DOHH2 (cell line): ENCODE results near the gene PEG3.

Experiments
- H3F3A ChIP-seq: fragments of 200-600 bp; sonication (generic), shearing (Covaris generic); 2 replicates; pipeline ENCODE4 v1.6.0; 2016; ENCODE audit warnings: antibody characterized with exemption, mild to moderate bottlenecking; ENCODE audit not compliant: control insufficient read depth, insufficient read depth
- H3K27ac ChIP-seq: fragments of 200-600 bp; sonication (generic); 2 replicates; pipeline ENCODE4 v1.5.1; 2014; ENCODE audit warnings: low read depth, mild to moderate bottlenecking, low read length, moderate library complexity
- H3K27me3 ChIP-seq: fragments of 200-600 bp; sonication (generic); 2 replicates; pipeline ENCODE4 v1.6.1; 2014; ENCODE audit warnings: mild to moderate bottlenecking, low read length, mixed read lengths; ENCODE audit not compliant: control insufficient read depth
- H3K36me3 ChIP-seq: fragments of 200-600 bp; sonication (generic); 2 replicates; pipeline ENCODE4 v1.6.1; 2014; ENCODE audit warnings: mild to moderate bottlenecking, low read length, moderate library complexity, mixed read lengths; ENCODE audit not compliant: control insufficient read depth
- H3K4me1 ChIP-seq: fragments of 200-600 bp; sonication (generic); 2 replicates; pipeline ENCODE4 v1.6.1; 2014; ENCODE audit warnings: mild to moderate bottlenecking, low read length, mixed read lengths; ENCODE audit not compliant: control insufficient read depth
- H3K4me2 ChIP-seq: fragments of 200-600 bp; sonication (generic); 2 replicates; pipeline ENCODE4 v1.6.0; 2014; ENCODE audit warnings: mild to moderate bottlenecking, low read length, moderate library complexity
- H3K4me3 ChIP-seq: fragments of 200-600 bp; sonication (generic); 2 replicates; pipeline ENCODE4 v1.5.1; 2014; ENCODE audit warnings: mild to moderate bottlenecking, low read length, mixed read lengths
- H3K79me2 ChIP-seq: fragments of 200-600 bp; sonication (generic); 2 replicates; pipeline ENCODE4 v1.6.1; 2014; ENCODE audit warnings: mild to moderate bottlenecking, low read length, mixed read lengths; ENCODE audit not compliant: control insufficient read depth
- H3K9me2 ChIP-seq: fragments of 200-600 bp; sonication (generic); replicated peaks from 2 replicates; pipeline ENCODE4 v1.6.1; 2014; ENCODE audit warnings: mild to moderate bottlenecking, low read length, mixed read lengths; ENCODE audit not compliant: control insufficient read depth
- H3K9me3 ChIP-seq: fragments of 200-600 bp; sonication (generic); 2 replicates; pipeline ENCODE4 v1.6.1; 2014; ENCODE audit warnings: antibody characterized with exemption, low read length, mixed read lengths; ENCODE audit not compliant: control insufficient read depth, insufficient read depth
- H4K20me1 ChIP-seq: fragments of 200-600 bp; sonication (generic); 2 replicates; pipeline ENCODE4 v1.6.0; 2014; ENCODE audit warnings: low read depth, mild to moderate bottlenecking, antibody characterized with exemption, low read length, moderate library complexity; ENCODE audit not compliant: control insufficient read depth, insufficient read depth
- CTCF ChIP-seq: fragments of 200-600 bp; sonication (generic); IDR thresholded peaks from one replicate; pipeline ENCODE4 v1.5.1; 2014; ENCODE audit warnings: antibody characterized with exemption, mild to moderate bottlenecking, low read depth, low read length; ENCODE audit not compliant: poor library complexity, severe bottlenecking
- EZH2phosphoT487 ChIP-seq: fragments of 200-600 bp; sonication (generic); IDR thresholded peaks from 2 replicates; pipeline ENCODE4 v1.6.1; 2017; ENCODE audit warnings: borderline replicate concordance, mild to moderate bottlenecking, antibody characterized with exemption, low read length, moderate library complexity, mixed read lengths

PEG3 gene

GRCh38 chr19:56874530-56874929, 34.0 kb upstream of the PEG3 start:
- Histone ChIP-seq H3K4me3 (no peak overlapping the region), H3K36me3 (no peaks in the 10 kb centered on the region), H3K4me1 (no peaks in the 10 kb centered on the region), H3K4me2 (no peak overlapping the region), H4K20me1 (no peaks in the 10 kb centered on the region), H3K27me3 (no peaks in the 10 kb centered on the region), H3K9me2 (no peaks in the 10 kb centered on the region), H3K27ac (no peak overlapping the region), H3K9me3 (peaks cover 16% of the 10 kb centered on the region; the same call in 1 of the 2 replicates), H3F3A (no peaks in the 10 kb centered on the region), H3K79me2 (no peaks in the 10 kb centered on the region)
- TF ChIP-seq EZH2phosphoT487 (no peak), CTCF (no peak)

- peaks cover 16% of the 10 kb centered on the region; the same call in 1 of the 2 replicates for H3K9me3 ChIP-seq
- TF ChIP-seq CTCF = no peak
- TF ChIP-seq EZH2phosphoT487 = no peak
Observed at GRCh38 chr19:56873493-56873892, 33.0 kb upstream of the PEG3 start.

GRCh38 chr19:56869886-56870285, 29.4 kb upstream of the PEG3 start:
- H3K4me2 ChIP-seq = no peak overlapping the region
- peaks cover 7% of the 10 kb centered on the region; the same call in 1 of the 2 replicates for H3K9me3 ChIP-seq
- no peaks in the 10 kb centered on the region for H3F3A ChIP-seq
- H3K27ac ChIP-seq = no peak overlapping the region
- H3K4me1 ChIP-seq = no peaks in the 10 kb centered on the region
- H3K4me3 ChIP-seq = no peak overlapping the region
- no peak for TF ChIP-seq EZH2phosphoT487
- no peak for TF ChIP-seq CTCF
- H3K9me2 ChIP-seq = no peaks in the 10 kb centered on the region
- H3K79me2 ChIP-seq = no peaks in the 10 kb centered on the region
- no peaks in the 10 kb centered on the region for H4K20me1 ChIP-seq
- no peaks in the 10 kb centered on the region for H3K27me3 ChIP-seq
- H3K36me3 ChIP-seq = no peaks in the 10 kb centered on the region

More at GRCh38 chr19:56873493-56873892, 33.0 kb upstream of the PEG3 start:
- Histone ChIP-seq H3F3A (no peaks in the 10 kb centered on the region), H3K79me2 (no peaks in the 10 kb centered on the region), H4K20me1 (no peaks in the 10 kb centered on the region), H3K36me3 (no peaks in the 10 kb centered on the region), H3K27me3 (no peaks in the 10 kb centered on the region), H3K4me2 (no peak overlapping the region), H3K4me3 (no peak overlapping the region), H3K9me2 (no peaks in the 10 kb centered on the region), H3K27ac (no peak overlapping the region), H3K4me1 (no peaks in the 10 kb centered on the region)

- H3K79me2 ChIP-seq = no peaks in the 10 kb centered on the region
Observed at GRCh38 chr19:56868446-56868845, 27.9 kb upstream of the PEG3 start.

More at GRCh38 chr19:56868446-56868845, 27.9 kb upstream of the PEG3 start:
- Histone ChIP-seq H3K27ac (no peak overlapping the region), H3K27me3 (no peaks in the 10 kb centered on the region), H3F3A (no peaks in the 10 kb centered on the region), H4K20me1 (no peaks in the 10 kb centered on the region), H3K9me3 (peaks cover 15% of the 10 kb centered on the region; the same call in 1 of the 2 replicates), H3K36me3 (no peaks in the 10 kb centered on the region), H3K9me2 (no peaks in the 10 kb centered on the region), H3K4me1 (no peaks in the 10 kb centered on the region), H3K4me2 (no peak overlapping the region), H3K4me3 (no peak overlapping the region)
- TF ChIP-seq EZH2phosphoT487 (no peak), CTCF (no peak)
